Liver (tissue), 9 donors: ENCODE measurements around the gene FIGNL1. TPM values are rescaled to one million over a fixed set of nuclear protein-coding genes. Genes with fewer than 3 reads are reported as not detected.

Experiments
- DNase-seq: peaks from one replicate; pipeline ENCODE4 v3.0.0-alpha.2; 2017; ENCODE audit warnings: low spot score
- H3K27ac ChIP-seq, 2 donors: one replicate each; pipeline ENCODE4 v1.7.0; 2013; ENCODE audit warnings: inconsistent platforms in 2 of 2, low read length in 2 of 2, control low read depth in 1 of 2, low read depth in 1 of 2, mild to moderate bottlenecking in 1 of 2
- H3K27me3 ChIP-seq, 4 donors: one replicate each; pipeline versions ENCODE4 v1.6.1 to v1.7.0; 2013; ENCODE audit warnings: low read length in 3 of 4, inconsistent platforms in 1 of 4, mild to moderate bottlenecking in 1 of 4, moderate library complexity in 1 of 4; ENCODE audit not compliant: control insufficient read depth in 4 of 4, insufficient read depth in 4 of 4
- H3K36me3 ChIP-seq, 4 donors: one replicate each; pipeline versions ENCODE4 v1.6.1 to v1.7.0; 2013; ENCODE audit warnings: low read length in 3 of 4, mild to moderate bottlenecking in 3 of 4, low read depth in 1 of 4, moderate library complexity in 1 of 4; ENCODE audit not compliant: control insufficient read depth in 4 of 4, insufficient read depth in 3 of 4
- H3K4me1 ChIP-seq, 4 donors: one replicate each; pipeline versions ENCODE4 v1.6.1 to v1.7.0; 2013; ENCODE audit warnings: low read length in 3 of 4, mild to moderate bottlenecking in 3 of 4, moderate library complexity in 1 of 4; ENCODE audit not compliant: control insufficient read depth in 4 of 4, insufficient read depth in 4 of 4
- H3K4me3 ChIP-seq, 3 donors: one replicate each; pipeline versions ENCODE4 v1.6.1 to v1.7.0; 2013; ENCODE audit warnings: low read length in 3 of 3, control low read depth in 1 of 3, low read depth in 1 of 3, mild to moderate bottlenecking in 1 of 3
- H3K9ac ChIP-seq, 2 donors: one replicate each; pipeline ENCODE4 v1.7.0; 2013; ENCODE audit warnings: low read length in 2 of 2, mild to moderate bottlenecking in 2 of 2, moderate library complexity in 2 of 2, control low read depth in 1 of 2, low read depth in 1 of 2
- H3K9me3 ChIP-seq, 4 donors: one replicate each; pipeline versions ENCODE4 v1.6.1 to v1.7.0; 2013; ENCODE audit warnings: low read length in 3 of 4; ENCODE audit not compliant: control insufficient read depth in 4 of 4
- ATF3 ChIP-seq: IDR thresholded peaks from 2 replicates; pipeline ENCODE4 v1.6.1; 2016; ENCODE audit warnings: antibody characterized with exemption
- CTCF ChIP-seq: fragments of 150-350 bp; IDR thresholded peaks from 2 replicates; pipeline ENCODE4 v1.5.1; 2017; ENCODE audit warnings: improper control_type of control experiment, low read depth, low read length; ENCODE audit not compliant: missing input control
- EGR1 ChIP-seq, 2 donors: IDR thresholded peaks; 2 replicates each; pipeline ENCODE4 v1.6.1; 2016 to 2018; ENCODE audit warnings: antibody characterized with exemption in 2 of 2, low read depth in 2 of 2
- FOXA1 ChIP-seq: IDR thresholded peaks from 2 replicates; pipeline ENCODE4 v1.6.1; 2016; ENCODE audit warnings: antibody characterized with exemption
- FOXA2 ChIP-seq: IDR thresholded peaks from 2 replicates; pipeline ENCODE4 v1.6.1; 2016; ENCODE audit warnings: antibody characterized with exemption
- GABPA ChIP-seq, 2 donors: IDR thresholded peaks in 1 of 2; conservative IDR thresholded peaks in 1 of 2; 2 replicates each; pipeline ENCODE4 v1.6.1; 2016; ENCODE audit warnings: antibody characterized with exemption in 2 of 2, mild to moderate bottlenecking in 1 of 2, moderate library complexity in 1 of 2
- HNF4A ChIP-seq, 2 donors: conservative IDR thresholded peaks; 2 replicates each; pipeline ENCODE4 v1.6.1; 2016; ENCODE audit warnings: antibody characterized with exemption in 2 of 2, mild to moderate bottlenecking in 2 of 2
- HNF4G ChIP-seq: IDR thresholded peaks from 2 replicates; pipeline ENCODE4 v1.6.1; 2016; ENCODE audit warnings: antibody characterized with exemption
- JUND ChIP-seq, 2 donors: IDR thresholded peaks; 2 replicates each; pipeline ENCODE4 v1.6.1; 2016; ENCODE audit warnings: antibody characterized with exemption in 2 of 2
- NR2F2 ChIP-seq: IDR thresholded peaks from 2 replicates; pipeline ENCODE4 v1.6.1; 2016; ENCODE audit warnings: antibody characterized with exemption
- RAD21 ChIP-seq, 2 donors: IDR thresholded peaks; 2 replicates each; pipeline ENCODE4 v1.6.1; 2016; ENCODE audit warnings: antibody characterized with exemption in 2 of 2, mild to moderate bottlenecking in 2 of 2
- RXRA ChIP-seq, 2 donors: IDR thresholded peaks; 2 replicates each; pipeline ENCODE4 v1.6.1; 2017 to 2018; ENCODE audit warnings: antibody characterized with exemption in 2 of 2, mild to moderate bottlenecking in 1 of 2
- SP1 ChIP-seq: IDR thresholded peaks from 2 replicates; pipeline ENCODE4 v1.6.1; 2018; ENCODE audit warnings: antibody characterized with exemption, mild to moderate bottlenecking
- TAF1 ChIP-seq: conservative IDR thresholded peaks from 2 replicates; pipeline ENCODE4 v1.6.1; 2016; ENCODE audit warnings: antibody characterized with exemption, mild to moderate bottlenecking
- YY1 ChIP-seq: IDR thresholded peaks from 2 replicates; pipeline ENCODE4 v1.6.1; 2016; ENCODE audit warnings: antibody characterized with exemption, mild to moderate bottlenecking
- ZBTB33 ChIP-seq: IDR thresholded peaks from 2 replicates; pipeline ENCODE4 v1.6.1; 2016; ENCODE audit warnings: antibody characterized with exemption
- WGBS: extraction: QIAGEN DNeasy Blood & Tissue Kit; methylation state at CpG from one replicate; pipeline ENCODE4 v1.1.7; 2013; 5-methylcytosine and 5-hydroxymethylcytosine counted together
- polyA plus RNA-seq, 2 donors: library from polyadenylated mRNA; stranded (reverse) in 1 of 2; unstranded in 1 of 2; fragments of 200-250 nt in 1 of 2; fragments of >200 nt in 1 of 2; fragmentation: Nextera tagmentation in 1 of 2; extraction: Ambion mirVana in 1 of 2; gene quantifications; one replicate each; pipeline versions ENCODE4 v1.2.1 to v1.2.3, GENCODE V29; 2013 to 2015
- total RNA-seq, 2 donors: library from RNA; depleted of rRNA; stranded (reverse); fragments of >200 nt; gene quantifications; one replicate each; pipeline ENCODE4 v1.2.3, GENCODE V29; 2014
- TF ChIP-seq, protein P1 (sequence below): IDR thresholded peaks from 2 replicates; pipeline ENCODE4 v1.6.1; 2016; ENCODE audit warnings: antibody characterized with exemption
- TF ChIP-seq, protein P2 (sequence below): IDR thresholded peaks from 2 replicates; pipeline ENCODE4 v1.6.1; 2016; ENCODE audit warnings: antibody characterized with exemption, mild to moderate bottlenecking
- donor health status: healthy.
- donor health status: healthy.
- donor health status: healthy.
- donor health status: healthy.
- donor health status: healthy.

FIGNL1 gene
- total and polyA plus RNA-seq, 4 donors = 1.2 to 13.2 (median 3.3) TPM

GRCh38 chr7:50492770-50493519, 42.8 kb upstream of the FIGNL1 start:
- 95% methylated on average over 30 of the region's 30 CpGs for WGBS
- Histone ChIP-seq H3K9ac (no peak overlapping the region), H3K4me1 (peaks cover 0 to 2% (median 0%) of the 10 kb centered on the region in 4 donors), H3K36me3 (no peaks in the 10 kb centered on the region), H3K9me3 (no peaks in the 10 kb centered on the region), H3K27ac (no peak overlapping the region), H3K4me3 (no peak overlapping the region), H3K27me3 (no peaks in the 10 kb centered on the region)
- DNase-seq = no peak
- TF ChIP-seq EGR1 (IDR thresholded peaks at IDR 0.05; ENCODE audit: low read depth in 2 of 2) (no peak), NR2F2 (no peak), SP1 (no peak), JUND (IDR thresholded peaks at IDR 0.05) (no peak), RXRA (IDR thresholded peaks at IDR 0.05) (no peak), HNF4A (conservative IDR thresholded peaks at IDR 0.05) (no peak), GABPA (IDR thresholded peaks at IDR 0.05 in 1 of 2, conservative IDR thresholded peaks at IDR 0.05 in 1 of 2) (no peak), ATF3 (no peak), HNF4G (no peak), YY1 (no peak), RAD21 (IDR thresholded peaks at IDR 0.05) (no peak), CTCF (no peak), FOXA2 (no peak), FOXA1 (no peak), TAF1 (no peak)
- TF ChIP-seq, protein P1, sequence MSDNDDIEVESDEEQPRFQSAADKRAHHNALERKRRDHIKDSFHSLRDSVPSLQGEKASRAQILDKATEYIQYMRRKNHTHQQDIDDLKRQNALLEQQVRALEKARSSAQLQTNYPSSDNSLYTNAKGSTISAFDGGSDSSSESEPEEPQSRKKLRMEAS = no peak
- TF ChIP-seq, protein P2, sequence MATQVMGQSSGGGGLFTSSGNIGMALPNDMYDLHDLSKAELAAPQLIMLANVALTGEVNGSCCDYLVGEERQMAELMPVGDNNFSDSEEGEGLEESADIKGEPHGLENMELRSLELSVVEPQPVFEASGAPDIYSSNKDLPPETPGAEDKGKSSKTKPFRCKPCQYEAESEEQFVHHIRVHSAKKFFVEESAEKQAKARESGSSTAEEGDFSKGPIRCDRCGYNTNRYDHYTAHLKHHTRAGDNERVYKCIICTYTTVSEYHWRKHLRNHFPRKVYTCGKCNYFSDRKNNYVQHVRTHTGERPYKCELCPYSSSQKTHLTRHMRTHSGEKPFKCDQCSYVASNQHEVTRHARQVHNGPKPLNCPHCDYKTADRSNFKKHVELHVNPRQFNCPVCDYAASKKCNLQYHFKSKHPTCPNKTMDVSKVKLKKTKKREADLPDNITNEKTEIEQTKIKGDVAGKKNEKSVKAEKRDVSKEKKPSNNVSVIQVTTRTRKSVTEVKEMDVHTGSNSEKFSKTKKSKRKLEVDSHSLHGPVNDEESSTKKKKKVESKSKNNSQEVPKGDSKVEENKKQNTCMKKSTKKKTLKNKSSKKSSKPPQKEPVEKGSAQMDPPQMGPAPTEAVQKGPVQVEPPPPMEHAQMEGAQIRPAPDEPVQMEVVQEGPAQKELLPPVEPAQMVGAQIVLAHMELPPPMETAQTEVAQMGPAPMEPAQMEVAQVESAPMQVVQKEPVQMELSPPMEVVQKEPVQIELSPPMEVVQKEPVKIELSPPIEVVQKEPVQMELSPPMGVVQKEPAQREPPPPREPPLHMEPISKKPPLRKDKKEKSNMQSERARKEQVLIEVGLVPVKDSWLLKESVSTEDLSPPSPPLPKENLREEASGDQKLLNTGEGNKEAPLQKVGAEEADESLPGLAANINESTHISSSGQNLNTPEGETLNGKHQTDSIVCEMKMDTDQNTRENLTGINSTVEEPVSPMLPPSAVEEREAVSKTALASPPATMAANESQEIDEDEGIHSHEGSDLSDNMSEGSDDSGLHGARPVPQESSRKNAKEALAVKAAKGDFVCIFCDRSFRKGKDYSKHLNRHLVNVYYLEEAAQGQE = no peak

- Histone ChIP-seq H3K36me3 (no peaks in the 10 kb centered on the region), H3K4me1 (peaks cover 0 to 2% (median 0%) of the 10 kb centered on the region in 4 donors), H3K27ac (no peak overlapping the region), H3K9ac (no peak overlapping the region), H3K4me3 (no peak overlapping the region), H3K9me3 (no peaks in the 10 kb centered on the region), H3K27me3 (no peaks in the 10 kb centered on the region)
- 96% methylated on average over 1 of the region's 1 CpG for WGBS
- no peak for DNase-seq
- TF ChIP-seq HNF4G (no peak), EGR1 (IDR thresholded peaks at IDR 0.05; ENCODE audit: low read depth in 2 of 2) (no peak), RXRA (IDR thresholded peaks at IDR 0.05) (no peak), YY1 (no peak), NR2F2 (no peak), ATF3 (no peak), SP1 (no peak), JUND (IDR thresholded peaks at IDR 0.05) (no peak), CTCF (no peak), FOXA2 (no peak), ZBTB33 (no peak)
Measured at GRCh38 chr7:50491943-50492342, 41.8 kb upstream of the FIGNL1 start.
